ENCODE results near the gene C19orf18. TPM values are rescaled to one million over a fixed set of nuclear protein-coding genes. Genes with fewer than 3 reads are reported as not detected.
"Not testable (repeated sequence)": the region's sequence is repeated elsewhere in the genome, so short reads cannot be mapped to it uniquely, and the experiment has no call there.

The C19orf18 gene
- total RNA-seq (2014; rRNA removed; shearing (Covaris generic)) = not detected in 2 replicates

DNA sequence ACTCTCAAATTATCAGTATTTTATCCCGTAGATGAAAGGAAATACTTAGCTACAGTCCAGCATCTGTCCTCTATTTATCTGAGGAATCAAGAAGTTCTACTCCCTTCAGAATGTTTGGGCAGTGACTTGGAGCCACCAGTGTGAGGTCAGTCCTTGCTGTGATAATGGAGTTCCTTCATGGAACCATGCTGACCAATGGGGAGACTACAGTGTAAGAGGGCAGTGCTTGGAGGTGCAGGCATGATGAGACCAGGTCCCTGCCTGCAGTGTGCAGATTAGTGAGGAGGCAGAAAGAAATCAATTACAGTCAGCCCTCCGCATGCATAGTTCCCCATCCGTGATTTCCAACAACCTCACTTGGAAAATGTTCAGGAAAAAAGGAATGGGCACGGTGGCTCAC is at the start of gene C19orf18:
Gene C19orf18, minus strand, starts transcription at position 101 of the 400 bp plus-strand sequence. CDS start 102 bp downstream, outside the sequence.
- no peak for DNase-seq (ENCODE audit: low spot score)

DNA sequence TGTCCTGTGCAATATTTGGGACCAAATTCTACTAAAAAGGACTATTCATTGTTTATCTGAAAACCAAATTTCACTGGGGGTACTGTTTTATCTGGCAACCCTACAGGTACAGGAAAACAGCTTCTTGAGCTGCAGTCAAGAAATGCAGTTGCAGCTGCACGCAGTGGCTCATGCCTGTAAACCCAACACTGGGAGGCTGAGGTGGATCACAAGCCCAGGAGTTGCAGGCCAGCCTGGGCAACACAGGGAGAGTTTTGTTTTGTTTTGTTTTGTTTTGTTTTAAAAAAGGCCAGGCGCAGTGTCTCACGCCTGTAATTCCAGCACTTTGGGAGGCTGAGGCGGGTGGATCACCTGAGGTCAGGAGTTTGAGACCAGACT is 47.9 kb upstream of the C19orf18 start:
- no peak for DNase-seq (ENCODE audit: low spot score)

DNA sequence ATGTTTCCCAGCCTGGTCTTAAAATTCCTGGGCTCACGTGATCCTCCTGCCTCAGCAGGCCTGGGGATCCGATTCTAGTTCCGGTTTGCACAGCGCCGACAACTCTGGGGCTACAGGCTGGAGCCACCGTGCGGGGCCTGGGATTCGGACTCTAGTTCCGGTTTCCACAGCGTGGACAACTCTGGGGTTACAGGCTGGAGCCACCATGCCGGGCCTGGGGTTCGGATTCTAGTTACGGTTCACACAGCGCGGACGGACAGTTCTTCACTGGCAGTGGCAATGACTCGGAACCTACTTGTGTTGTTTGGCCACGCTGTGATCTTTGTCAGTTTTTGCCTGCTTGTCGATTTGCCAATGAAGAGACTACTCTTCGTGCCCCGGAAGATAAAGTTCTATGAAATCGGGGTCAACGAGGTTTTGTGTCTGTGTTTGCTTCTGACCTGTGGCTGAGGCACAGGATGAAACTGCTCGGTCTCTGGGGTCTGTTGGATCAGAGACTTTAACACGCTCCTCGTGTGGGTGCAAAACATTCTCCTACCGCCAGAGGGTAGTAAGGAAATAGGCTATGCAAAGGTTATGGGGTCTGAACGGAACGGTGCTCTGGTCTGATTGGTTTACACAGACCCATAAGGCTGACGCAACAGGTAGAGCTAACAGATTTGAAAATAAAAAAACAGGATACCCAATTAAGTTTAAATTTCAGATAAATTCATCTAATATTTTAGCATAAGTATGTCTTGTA is 47.4 kb upstream of the C19orf18 start:
- peak; percentile 40 for DNase-seq (ENCODE audit: low spot score)

DNA sequence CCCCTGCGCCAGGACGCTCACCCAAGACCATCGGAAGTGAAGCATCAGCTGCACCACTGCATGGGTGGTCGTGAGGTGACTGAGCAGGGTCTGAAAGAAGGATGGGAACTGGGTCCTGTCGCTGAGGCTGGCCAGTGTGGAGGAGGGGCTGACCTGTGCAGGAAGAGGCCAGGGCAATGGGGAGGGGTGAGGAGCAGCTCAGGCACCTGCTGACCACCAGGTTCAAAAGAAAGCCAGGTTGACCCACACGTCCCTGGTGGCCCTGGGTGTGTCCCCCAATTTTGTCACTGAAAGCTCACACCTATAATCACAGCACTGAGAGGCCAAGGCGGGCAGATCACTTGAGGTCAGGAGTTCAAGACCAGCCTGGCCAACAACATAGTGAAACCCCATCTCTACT is 45.8 kb upstream of the C19orf18 start:
- no peak for DNase-seq (ENCODE audit: low spot score)

DNA sequence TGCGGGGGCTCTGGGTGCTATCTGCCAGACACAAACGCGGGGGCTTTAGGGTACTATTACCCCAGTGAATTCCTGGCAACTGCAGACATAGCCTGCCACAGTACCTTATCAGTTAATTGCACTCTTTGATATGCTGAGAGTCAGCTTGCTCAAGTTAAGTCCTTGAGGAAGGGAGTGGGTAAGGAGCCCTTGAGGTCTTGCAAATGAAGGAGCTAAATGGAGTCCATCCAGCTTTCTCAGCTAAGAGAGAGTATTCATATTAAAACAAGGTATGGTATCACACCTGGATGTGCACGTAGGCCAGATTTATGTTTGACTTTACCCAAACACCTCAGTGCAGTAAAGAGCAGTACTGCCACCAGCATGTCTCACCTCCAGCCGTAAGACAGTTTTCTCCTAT is 39.8 kb upstream of the C19orf18 start:
- DNase-seq (ENCODE audit: low spot score) = no peak

DNA sequence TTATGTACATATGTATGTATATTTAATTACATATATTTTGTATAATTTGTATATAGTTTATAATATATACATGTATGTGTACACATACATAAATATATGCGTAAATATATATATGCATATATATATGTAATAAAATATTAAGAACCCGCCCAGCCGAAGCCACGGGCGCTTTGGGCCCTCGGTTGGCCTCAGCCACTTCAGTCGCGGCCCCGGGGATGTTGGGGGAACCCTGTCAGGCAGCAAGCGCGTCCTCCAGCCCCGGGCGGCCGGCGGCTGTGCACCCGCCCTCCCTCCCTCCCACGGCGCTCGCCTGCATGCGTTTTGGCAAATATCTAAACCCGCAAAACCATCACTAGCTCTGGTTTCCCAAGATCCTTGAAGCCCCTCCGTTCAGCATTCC is 36.2 kb upstream of the C19orf18 start:
- DNase-seq (ENCODE audit: low spot score) = no peak

DNA sequence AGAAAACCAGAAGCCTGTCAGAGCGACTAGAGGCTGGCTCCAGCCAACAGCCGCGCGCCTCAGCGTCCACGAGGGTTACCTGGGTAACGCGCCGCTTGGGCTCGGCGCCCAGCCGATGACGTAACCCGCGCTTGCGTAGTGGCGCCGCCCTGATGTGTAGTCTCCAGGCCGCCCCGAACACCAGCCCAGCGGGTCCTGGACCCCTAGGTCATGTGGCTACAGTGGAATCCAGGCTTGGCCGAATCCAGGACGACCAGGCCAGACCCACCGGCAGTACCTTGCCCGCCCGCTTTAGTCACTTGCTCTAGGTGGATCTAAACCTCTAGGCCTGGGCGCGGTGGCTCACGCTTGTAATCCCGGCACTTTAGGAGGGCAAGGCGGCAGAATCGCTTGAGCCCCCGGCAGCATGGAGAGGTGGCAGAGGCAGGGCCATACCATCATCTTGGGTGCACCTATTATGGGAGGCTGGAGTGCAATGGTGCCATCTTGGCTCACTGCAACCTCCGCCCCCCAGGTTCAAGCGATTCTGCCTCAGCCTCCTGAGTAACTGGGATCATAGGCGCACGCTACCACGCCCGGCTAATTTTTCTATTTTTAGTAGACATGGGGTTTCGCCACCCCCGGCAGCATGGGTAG is 35.5 kb upstream of the C19orf18 start:
- no peak for DNase-seq (ENCODE audit: low spot score)

DNA sequence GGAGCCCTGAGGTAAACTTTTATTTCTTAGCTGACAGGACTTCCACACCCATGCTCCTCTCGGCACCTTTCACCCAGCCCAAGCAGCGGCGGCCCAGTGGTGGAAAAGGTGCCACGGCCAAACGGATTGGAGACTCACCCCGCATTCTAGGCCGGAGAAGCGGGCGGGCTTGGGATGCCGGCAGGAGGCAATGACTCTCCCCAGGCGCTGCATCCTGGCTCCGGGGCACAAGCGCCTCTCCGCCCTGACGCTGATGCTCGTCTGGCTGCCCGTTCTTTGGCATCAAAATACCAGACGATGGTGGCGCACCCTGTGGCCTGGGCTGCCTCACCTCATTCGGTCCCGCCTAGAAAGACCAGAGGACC is 34.9 kb upstream of the C19orf18 start:
- DNase-seq (ENCODE audit: low spot score) = no peak

DNA sequence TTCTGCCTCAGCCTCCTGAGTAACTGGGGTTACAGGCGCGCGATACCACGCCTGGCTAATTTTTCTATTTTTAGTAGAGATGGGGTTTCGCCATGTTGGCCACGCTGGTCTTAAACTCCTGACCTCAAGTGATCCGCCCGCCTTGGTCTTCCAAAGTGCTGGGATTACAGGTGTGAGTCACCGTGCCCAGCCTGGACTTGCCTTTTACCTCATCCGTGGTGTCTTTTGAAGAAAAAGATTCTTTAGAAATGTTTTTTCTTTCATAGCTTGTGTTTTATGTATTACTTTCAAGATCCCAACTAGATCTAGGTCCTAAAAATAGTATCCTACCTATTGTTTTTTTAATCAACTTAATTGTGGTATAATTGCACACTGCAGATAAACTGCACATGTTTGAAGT is 34.5 kb upstream of the C19orf18 start:
- not testable (repeated sequence) for DNase-seq (ENCODE audit: low spot score)

DNA sequence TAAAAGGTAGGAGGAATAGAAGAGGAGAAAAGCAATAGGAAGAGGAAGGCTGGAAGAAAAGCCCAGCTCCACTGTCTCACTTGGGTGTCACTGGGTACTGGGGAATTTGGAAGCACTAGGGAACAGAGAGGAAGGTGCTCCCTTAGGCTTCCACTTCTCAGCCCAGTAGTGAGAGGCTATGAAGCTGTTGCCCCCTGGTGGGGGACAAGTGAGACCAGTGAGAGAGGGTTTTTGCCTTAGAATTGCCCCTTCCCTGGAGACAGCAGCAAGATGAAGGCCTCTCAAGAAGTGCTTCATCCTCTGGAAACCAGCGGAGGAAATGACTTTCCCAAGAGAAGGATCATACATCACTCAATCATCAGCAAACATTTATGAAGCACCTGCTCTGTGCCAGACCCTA is 33.0 kb upstream of the C19orf18 start:
- peak; percentile 11 for DNase-seq (ENCODE audit: low spot score)

DNA sequence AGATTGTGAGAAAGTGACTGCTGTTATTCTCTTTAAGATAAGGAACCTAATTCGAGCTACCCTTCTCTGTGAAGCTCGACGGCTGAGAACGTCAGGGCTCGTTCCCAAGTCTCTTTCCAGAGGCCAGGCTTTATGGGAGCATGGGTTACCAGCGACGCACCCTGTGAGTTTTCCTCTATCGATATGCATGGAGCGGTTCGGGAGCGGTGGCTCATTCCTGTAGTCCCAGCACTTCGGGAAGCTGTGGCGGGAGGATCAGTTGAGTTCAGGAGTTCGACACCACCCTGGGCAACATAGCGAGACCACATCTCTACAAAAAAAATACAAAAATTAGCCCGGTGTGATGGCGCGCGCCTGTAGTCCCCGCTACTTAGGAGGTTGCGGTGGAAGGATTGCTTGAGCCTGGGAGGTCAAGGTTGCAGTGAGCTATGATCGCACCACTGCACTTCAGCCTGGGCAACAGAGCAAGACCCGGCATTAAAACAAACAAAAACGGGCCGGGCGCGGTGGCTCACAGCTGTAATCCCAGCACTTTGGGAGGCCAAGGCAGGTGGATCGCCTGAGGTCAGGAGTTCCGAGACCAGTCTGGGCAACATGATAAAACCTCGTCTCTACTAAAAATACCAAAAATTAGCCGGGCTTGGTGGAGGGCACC is 29.0 kb upstream of the C19orf18 start:
- no peak for DNase-seq (ENCODE audit: low spot score)

DNA sequence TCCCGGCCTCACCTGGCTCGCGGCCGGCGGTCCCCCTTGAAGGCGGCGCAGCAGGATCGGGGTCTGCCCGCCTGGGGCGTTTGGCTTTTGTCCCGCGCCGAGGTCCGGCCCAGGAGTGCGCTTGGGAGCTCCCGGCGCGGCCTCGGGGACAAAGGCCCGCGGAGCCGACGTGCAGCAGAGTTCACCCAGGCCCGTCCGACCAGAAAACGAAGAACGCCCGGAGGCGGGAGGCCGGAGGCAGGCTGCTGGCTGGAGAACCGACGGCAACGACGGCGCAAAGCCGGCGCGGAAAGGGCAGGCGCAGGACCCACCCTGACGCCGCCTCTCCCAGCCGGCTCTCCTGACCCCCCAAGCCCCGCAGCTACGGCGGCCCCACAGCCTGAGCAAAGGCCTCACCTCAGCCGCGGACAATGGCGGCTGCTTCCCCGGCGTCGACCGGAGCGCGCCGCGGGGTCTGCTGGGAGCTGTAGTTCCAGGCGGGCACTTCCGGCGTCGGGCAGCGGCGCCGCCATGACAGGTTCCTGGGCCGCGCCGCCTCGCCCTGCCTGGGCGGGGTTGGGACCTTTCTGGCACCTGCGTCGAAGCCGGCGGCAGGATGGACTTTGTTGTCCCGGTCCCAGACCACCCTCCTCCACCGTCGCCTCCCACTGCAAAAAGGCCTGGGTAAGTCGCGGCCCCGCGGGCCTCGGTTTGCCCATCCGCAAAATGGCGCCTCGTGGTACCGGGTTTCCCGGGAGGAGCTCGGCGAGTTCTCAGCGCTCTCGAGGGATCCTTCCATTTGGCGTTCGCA is 28.2 kb upstream of the C19orf18 start, which contains the start of gene ZNF606:
Gene ZNF606, minus strand, starts transcription at position 437 of the 790 bp plus-strand sequence. CDS start 1,501 bp downstream, outside the sequence.
- no peak for DNase-seq (ENCODE audit: low spot score)

DNA sequence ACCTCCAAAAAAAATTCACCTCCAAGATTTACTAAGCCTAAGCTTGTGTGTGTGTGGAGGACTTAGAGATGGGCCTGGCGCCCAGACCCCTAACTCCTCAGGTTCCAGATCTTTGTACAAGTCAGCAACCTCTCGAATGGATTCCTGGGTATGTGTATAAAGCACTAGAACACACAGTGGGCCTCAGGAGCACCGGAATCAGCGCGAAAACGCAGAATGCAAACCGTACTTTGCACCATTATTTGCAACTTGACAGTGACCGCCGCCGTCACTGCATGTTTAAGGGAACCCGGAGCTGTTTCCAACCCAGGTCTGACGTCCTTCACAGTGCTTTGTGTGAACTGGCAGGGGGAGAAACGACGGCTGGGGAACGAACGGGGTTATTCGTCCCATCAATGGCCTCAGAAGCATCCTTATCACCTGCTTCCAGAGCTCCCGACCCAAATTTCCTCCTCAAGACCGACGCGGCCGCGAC is 27.6 kb upstream of the C19orf18 start:
- no peak for DNase-seq (ENCODE audit: low spot score)

DNA sequence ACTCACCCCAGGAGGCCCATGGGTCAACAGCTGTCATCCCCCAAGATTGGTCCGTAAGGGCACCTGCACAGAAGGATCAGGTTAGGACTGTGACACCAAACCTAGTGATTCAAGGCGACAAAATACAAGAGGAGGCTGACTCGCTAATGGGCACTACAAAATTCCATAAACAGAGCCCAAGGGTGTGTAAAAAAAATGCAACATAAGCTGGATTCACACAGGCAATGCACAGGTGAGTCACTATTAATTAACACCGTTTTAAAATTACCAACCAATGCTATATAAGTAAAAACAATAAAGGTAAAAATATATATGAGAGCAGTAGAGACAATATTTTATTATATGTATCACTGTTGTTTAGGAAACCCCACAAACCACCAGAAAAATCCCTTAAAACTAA is 26.3 kb upstream of the C19orf18 start:
- no peak for DNase-seq (ENCODE audit: low spot score)

DNA sequence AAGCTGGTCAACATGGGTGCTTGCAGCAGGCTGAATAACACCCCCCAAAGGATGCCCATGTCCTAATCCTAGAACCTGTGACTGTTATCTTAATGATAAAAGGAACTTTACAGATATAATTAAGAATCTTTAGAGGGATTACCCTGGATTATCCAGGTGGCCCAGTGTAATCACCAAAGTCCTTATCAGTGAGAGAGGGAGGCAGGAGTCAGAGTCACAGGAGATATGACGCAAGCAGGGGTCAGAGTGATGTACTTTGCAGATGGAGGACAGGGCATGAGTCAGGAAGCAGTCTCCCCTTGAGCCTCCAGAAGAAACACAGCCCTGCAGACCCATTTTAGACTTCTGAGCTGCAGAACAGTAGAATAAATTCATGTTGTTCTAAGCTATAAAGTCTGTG is 18.5 kb upstream of the C19orf18 start:
- no peak for DNase-seq (ENCODE audit: low spot score)

DNA sequence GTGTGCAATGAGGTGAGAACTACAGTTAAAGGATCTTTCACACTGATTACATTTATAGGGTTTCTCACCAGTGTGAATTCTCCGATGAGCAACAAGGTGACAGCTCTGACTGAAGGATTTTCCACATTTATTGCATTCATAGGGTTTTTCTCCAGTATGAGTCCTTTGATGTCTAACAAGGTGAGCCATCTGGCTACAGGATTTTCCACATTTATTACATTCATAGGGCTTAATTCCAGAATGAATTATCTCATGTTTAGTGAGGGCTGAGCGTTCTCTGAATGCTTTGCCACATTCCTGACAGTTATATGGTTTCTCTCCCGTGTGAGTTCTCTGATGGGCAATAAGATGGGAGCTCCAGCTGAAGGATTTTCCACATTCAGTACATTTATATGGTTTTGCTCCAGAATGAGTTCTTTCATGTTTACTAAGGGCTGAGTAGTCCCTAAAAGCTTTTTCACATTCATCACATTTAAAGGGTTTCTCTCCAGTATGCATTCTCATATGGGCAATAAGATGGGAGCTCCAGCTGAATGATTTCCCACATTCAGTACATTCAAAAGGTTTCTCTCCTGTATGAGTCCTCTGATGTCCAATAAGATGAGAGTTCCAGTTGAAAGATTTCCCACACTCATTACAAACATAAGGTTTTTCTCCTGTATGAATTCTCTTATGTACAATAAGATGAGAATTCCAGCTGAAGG is 4.4 kb upstream of the C19orf18 start:
- DNase-seq (ENCODE audit: low spot score) = peak; percentile 11

DNA sequence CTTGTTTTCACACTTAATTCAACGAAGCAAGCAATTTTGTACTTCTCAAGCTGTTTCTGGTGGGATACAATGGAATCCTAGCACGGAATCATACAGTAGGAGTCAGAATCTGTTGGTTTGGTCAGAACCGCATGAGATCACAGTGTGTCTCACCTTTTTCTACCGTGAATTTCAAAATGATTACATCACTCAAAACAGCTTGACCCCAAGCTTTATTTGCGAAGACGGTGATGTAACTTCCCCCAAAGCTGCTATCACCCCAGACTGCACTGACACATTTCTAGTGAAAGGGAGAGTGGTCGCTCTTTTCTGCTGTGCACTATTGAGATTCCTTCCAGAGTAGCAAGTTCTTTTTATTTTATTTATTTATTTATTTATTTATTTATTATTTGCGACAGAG is 9.6 kb downstream of the C19orf18 start:
- no peak for DNase-seq (ENCODE audit: low spot score)

DNA sequence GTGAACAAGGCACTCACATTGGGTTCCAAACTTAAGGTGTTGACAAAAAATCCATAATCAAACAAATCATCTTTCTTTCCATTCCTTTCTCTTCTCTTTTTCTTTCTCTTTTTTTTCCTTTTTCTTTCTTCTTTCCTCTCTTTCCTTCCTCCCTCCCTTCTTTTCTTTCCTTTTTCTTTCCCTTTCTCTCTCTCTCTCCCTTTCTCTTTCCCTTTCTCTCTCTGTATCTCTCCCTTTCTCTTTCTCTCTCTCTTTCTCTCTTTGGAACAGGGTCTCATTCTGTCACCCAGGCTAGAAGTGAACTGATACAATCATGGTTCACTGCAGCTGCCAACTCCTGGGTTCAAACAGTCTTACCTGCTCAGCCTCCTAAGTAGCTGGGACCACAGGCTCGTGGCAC is 12.5 kb downstream of the C19orf18 start:
- DNase-seq (ENCODE audit: low spot score) = no peak

DNA sequence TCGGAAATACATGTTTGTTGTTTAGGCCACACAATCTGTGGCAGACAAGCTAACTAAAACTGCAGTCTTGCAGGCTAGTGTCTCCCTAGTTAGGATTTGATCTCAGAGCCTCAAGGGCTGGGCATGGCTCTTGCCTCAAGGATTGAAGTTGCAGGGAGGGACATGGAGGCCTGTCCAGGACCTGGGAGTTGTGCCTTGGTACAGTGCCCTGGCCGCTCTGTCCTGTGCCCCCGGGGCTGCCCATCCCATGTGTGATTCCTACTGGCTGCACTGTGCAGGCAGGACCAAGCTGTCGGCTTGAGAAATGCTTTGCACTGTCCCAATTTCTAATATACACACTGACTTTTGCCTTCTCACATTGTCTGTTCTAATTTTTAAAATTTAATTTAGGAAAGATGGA is 19.3 kb downstream of the C19orf18 start:
- DNase-seq (ENCODE audit: low spot score) = no peak

DNA sequence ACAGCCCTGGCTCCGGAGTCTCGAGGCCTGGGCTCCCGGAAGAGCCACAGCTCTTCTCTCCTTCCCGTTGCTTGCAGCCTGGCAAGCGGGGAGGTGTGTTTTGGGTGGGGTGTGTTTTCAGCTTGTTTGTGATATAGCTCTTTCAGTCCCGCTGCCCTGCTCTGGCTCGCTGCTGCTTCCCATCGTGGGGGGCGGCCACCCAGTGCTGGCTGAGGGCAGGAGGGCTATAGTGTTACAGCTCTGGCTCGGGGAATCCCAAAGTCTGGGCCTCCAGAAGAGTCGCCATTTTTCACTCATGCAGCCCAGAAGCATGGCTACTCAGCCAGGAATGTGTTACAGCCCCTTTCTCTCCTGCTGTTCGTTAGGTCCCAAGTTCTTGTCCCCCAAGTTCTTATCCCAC is 24.6 kb downstream of the C19orf18 start:
- DNase-seq (ENCODE audit: low spot score) = no peak

DNA sequence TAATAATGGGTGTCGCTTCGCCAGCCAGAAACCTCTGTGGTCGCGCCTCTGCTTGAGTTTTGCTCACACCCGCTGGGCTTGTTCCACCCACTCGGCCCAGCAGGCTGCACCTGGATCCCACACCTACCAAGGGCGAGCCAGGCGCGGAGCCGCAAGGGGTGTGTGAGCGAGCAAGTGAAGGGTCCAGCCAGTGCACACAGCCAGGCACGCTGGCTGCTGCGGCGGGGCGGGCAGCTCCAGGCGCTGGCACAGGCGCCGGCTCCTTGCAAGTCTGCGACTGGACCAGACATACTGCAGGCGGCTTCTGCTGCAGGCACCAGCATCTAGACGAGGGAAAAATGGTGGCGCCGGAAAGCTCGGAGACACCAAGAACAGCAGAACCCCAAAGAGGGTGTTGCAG is 25.0 kb downstream of the C19orf18 start:
- no peak for DNase-seq (ENCODE audit: low spot score)

All from HT-29 (cell line).